22Rv1 (cell line): ENCODE measurements around the gene KISS1R.

Experiments used
- ZFX ChIP-seq: fragments of 450-650 bp; IDR thresholded peaks from 2 replicates; pipeline ENCODE4 v1.6.1; 2017; ENCODE audit warnings: antibody characterized with exemption, borderline replicate concordance
- TF ChIP-seq, protein P1 (sequence below): fragments of 450-650 bp; IDR thresholded peaks from 2 replicates; pipeline ENCODE4 v1.5.1; 2017; ENCODE audit warnings: mild to moderate bottlenecking

DNA sequence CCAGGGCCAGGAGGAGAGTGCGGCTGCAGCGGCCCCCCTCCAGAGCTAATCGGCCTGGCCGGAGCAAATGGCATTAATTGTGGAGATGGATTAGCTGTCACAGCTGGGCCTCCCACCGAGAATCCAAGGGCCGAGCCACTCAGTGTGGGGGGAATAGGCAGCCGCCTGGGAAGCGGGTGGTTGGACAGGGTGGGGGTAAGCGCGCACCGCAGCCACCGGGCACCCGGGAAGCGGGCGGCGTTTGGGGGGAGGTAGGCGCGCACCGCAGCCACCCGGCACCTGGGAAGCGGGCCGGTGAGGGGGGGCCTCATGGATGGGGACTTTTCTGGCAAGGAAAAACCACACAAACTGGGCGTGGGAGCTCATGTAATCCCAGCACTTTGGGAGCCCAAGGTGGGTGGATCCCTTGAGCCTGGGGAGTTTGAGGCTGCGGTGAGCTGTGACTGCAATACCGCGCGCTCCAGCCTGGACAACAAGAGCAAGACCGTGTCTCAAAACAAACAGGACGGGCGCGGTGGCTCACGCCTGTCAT lies 13.8 kb upstream of the KISS1R start:
- TF ChIP-seq, protein P1, sequence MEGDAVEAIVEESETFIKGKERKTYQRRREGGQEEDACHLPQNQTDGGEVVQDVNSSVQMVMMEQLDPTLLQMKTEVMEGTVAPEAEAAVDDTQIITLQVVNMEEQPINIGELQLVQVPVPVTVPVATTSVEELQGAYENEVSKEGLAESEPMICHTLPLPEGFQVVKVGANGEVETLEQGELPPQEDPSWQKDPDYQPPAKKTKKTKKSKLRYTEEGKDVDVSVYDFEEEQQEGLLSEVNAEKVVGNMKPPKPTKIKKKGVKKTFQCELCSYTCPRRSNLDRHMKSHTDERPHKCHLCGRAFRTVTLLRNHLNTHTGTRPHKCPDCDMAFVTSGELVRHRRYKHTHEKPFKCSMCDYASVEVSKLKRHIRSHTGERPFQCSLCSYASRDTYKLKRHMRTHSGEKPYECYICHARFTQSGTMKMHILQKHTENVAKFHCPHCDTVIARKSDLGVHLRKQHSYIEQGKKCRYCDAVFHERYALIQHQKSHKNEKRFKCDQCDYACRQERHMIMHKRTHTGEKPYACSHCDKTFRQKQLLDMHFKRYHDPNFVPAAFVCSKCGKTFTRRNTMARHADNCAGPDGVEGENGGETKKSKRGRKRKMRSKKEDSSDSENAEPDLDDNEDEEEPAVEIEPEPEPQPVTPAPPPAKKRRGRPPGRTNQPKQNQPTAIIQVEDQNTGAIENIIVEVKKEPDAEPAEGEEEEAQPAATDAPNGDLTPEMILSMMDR = no peak
- TF ChIP-seq ZFX = no peak
